Panc1 (cell line): Measurements from ENCODE around the gene CSRNP2. TPM values are rescaled to one million over a fixed set of nuclear protein-coding genes. Genes with fewer than 3 reads are reported as not detected.

ENCODE experiments used
- ATAC-seq: fragments of 200-7000 bp; cut with Tn5 transposase; 2 replicates; pipeline ENCODE4 v1.9.1; 2020; ENCODE audit warnings: mild to moderate bottlenecking, moderate library complexity
- BruUV-seq: library from RNA; stranded (reverse); fragments of 400-500 nt; replicated peaks from 2 replicates; lab custom pipeline; 2021; lab: Mats Ljungman, UMichigan
- CTCF ChIA-PET: fragments of 300-600 bp; sonication (Branson Sonifier 250); formaldehyde crosslinking; loops from one replicate; lab custom pipeline; 2022; ENCODE audit warnings: antibody characterized with exemption; lab: Charles Lee
- POLR2A ChIA-PET: fragments of 300-600 bp; sonication (Branson Sonifier 250); formaldehyde crosslinking; loops from one replicate; lab custom pipeline; 2022; ENCODE audit warnings: antibody characterized with exemption; lab: Charles Lee
- DNase-seq: peaks from one replicate; pipeline ENCODE4 v3.0.0-alpha.2; 2010; ENCODE audit warnings: low read depth, low spot score
- H3K27ac ChIP-seq: 2 replicates; pipeline ENCODE4 v1.5.1; 2011; ENCODE audit warnings: mild to moderate bottlenecking, low read length, inconsistent platforms
- H3K27me3 ChIP-seq: fragments of 200-500 bp; sonication (Bioruptor generic); 2 replicates; pipeline ENCODE4 v1.6.0; 2014; ENCODE audit warnings: low read length, inconsistent platforms; ENCODE audit not compliant: control insufficient read depth, insufficient read depth
- H3K36me3 ChIP-seq: fragments of 200-500 bp; sonication (Bioruptor generic); 2 replicates; pipeline ENCODE4 v1.5.1; 2014; ENCODE audit warnings: inconsistent platforms, mild to moderate bottlenecking, low read length, moderate library complexity; ENCODE audit not compliant: control insufficient read depth, insufficient read depth
- H3K4me1 ChIP-seq: 2 replicates; pipeline ENCODE4 v1.5.1; 2011; ENCODE audit warnings: inconsistent platforms, mild to moderate bottlenecking, low read length, moderate library complexity; ENCODE audit not compliant: control insufficient read depth, insufficient read depth
- H3K4me3 ChIP-seq, 2 experiments: 2 replicates each; pipeline ENCODE4 v1.5.1; 2011 to 2012; ENCODE audit warnings: low read depth in 2 of 2, low read length in 2 of 2, mild to moderate bottlenecking in 2 of 2, inconsistent platforms in 1 of 2, moderate library complexity in 1 of 2
- H3K9me3 ChIP-seq: fragments of 200-500 bp; sonication (Bioruptor generic); 2 replicates; pipeline ENCODE4 v1.5.1; 2014; ENCODE audit warnings: low read depth, mild to moderate bottlenecking, inconsistent platforms, low read length, moderate library complexity; ENCODE audit not compliant: control insufficient read depth, insufficient read depth
- CTCF ChIP-seq: fragments of 450-650 bp; IDR thresholded peaks from 2 replicates; pipeline ENCODE4 v1.5.1; 2017; ENCODE audit warnings: mild to moderate bottlenecking
- POLR2AphosphoS5 ChIP-seq: IDR thresholded peaks from 2 replicates; pipeline ENCODE4 v1.6.1; 2012; ENCODE audit warnings: mild to moderate bottlenecking, low read depth, low read length, moderate library complexity
- REST ChIP-seq, 2 experiments: IDR thresholded peaks; 2 replicates each; pipeline ENCODE4 v1.6.1; 2011 to 2012; ENCODE audit warnings: low read depth in 2 of 2, control low read depth in 1 of 2, low read length in 1 of 2, mild to moderate bottlenecking in 1 of 2, moderate library complexity in 1 of 2; ENCODE audit not compliant: insufficient read depth in 1 of 2
- SIN3A ChIP-seq: IDR thresholded peaks from 2 replicates; pipeline ENCODE4 v1.6.1; 2012; ENCODE audit warnings: low read depth, mild to moderate bottlenecking, low read length, moderate library complexity, borderline replicate concordance; ENCODE audit not compliant: insufficient read depth
- TCF7L2 ChIP-seq: IDR thresholded peaks from 2 replicates; pipeline ENCODE4 v1.6.1; 2011; ENCODE audit warnings: mild to moderate bottlenecking, low read depth, low read length, inconsistent platforms
- in situ Hi-C: cut with HindIII; loops from 2 replicates; pipeline ENCODE4 v1.10.0; 2016; ENCODE audit warnings: low sequenced_read_pairs, low pct_unique_long_range_greater_than_20kb
- intact Hi-C: fragments of 100-400 bp; cut with micrococcal nuclease; formaldehyde crosslinking; loops from one replicate; pipeline ENCODE4 v1.10.0; 2022; ENCODE audit not compliant: unreplicated experiment
- total RNA-seq: library from RNA; stranded (reverse); gene quantifications from one replicate; pipeline ENCODE4 v1.2.1, GENCODE V29; 2021; ENCODE audit not compliant: unreplicated experiment

Gene CSRNP2
- total RNA-seq, 1 experiment from 2014 or later: 50.5 TPM

GRCh38 chr12:51075390-51075789 lies 8.0 kb downstream of the CSRNP2 start:
- ATAC-seq (no peak), DNase-seq (no peak)
- Histone ChIP-seq H3K4me3 (no peak overlapping the region), H3K9me3 (no peaks in the 10 kb centered on the region), H3K27ac (no peak overlapping the region), H3K4me1 (no peaks in the 10 kb centered on the region; the same call in 1 of the 2 replicates), H3K36me3 (peaks cover under 1% of the 10 kb centered on the region; the same call in 1 of the 2 replicates), H3K27me3 (no peaks in the 10 kb centered on the region)
- BruUV-seq: no TSS peak
- ChIA-PET POLR2A (interaction anchor here (0.7 kb wide), 1 partner anchor 777 kb away, joined by 7 read pairs; no protein-coding TSS in a partner anchor), CTCF (no interaction called here)
- TF ChIP-seq CTCF (no peak), SIN3A (no peak), POLR2AphosphoS5 (no peak), REST (IDR thresholded peaks at IDR 0.05; ENCODE audit: insufficient read depth in 1 of 2, low read depth in 2 of 2, low read length in 1 of 2) (no peak), TCF7L2 (no peak)
- in situ Hi-C loops: no loop called here
- intact Hi-C loops: no loop called here

GRCh38 chr12:51071663-51072062 lies 11.7 kb downstream of the CSRNP2 start:
- Histone ChIP-seq H3K9me3 (no peaks in the 10 kb centered on the region), H3K4me1 (no peaks in the 10 kb centered on the region), H3K36me3 (peaks cover 9% of the 10 kb centered on the region), H3K27ac (no peak overlapping the region), H3K27me3 (no peaks in the 10 kb centered on the region), H3K4me3 (no peak overlapping the region)
- ATAC-seq: no peak
- in situ Hi-C loops: no loop called here
- ChIA-PET CTCF (no interaction called here), POLR2A (no interaction called here)
- no peak for TF ChIP-seq TCF7L2
- no peak for TF ChIP-seq REST (IDR thresholded peaks at IDR 0.05; ENCODE audit: insufficient read depth in 1 of 2, low read depth in 2 of 2, low read length in 1 of 2)
- no peak for TF ChIP-seq SIN3A
- no peak for DNase-seq
- intact Hi-C loops: no loop called here
- BruUV-seq: no TSS peak
